Kidney glomerular epithelial cell (primary cell): ENCODE data around the gene SEZ6L2.
"Not testable (repeated sequence)": the region's sequence is repeated elsewhere in the genome, so short reads cannot be mapped to it uniquely, and the experiment has no call there.

ENCODE experiments used
- DNase-seq: peaks from one replicate; lab custom pipeline; 2025; lab: John Stamatoyannopoulos, UW

SEZ6L2 gene

DNA sequence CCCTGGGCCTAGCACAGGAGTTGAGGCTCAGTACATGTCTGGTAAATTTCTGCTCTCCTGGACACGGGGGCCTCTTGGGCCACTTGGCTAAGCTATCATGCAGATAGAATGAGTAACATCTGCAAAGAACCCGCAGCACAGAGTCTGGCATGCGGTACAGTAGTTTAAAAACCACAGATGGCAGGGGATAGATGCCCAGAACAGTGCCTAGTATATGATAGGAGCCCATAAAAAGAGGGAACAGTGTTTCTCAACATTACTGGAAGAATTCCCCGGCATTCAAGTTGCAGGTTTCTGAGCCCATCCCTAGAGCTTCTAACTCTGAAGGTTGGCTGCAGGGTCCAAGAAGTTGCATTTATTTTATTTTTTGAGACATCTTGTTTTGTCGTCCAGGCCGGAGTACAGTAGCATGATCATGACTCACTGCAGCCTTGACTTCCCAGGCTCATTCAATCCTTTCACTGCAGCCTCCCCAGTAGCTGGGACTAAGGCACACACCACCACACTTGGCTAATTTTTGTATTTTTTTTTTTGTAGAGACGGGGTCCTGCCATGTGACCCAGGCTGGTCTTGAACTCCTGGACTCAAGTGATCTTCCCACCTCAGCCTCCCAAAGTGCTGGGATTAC is 42.1 kb downstream of the SEZ6L2 start:
- no peak for DNase-seq

DNA sequence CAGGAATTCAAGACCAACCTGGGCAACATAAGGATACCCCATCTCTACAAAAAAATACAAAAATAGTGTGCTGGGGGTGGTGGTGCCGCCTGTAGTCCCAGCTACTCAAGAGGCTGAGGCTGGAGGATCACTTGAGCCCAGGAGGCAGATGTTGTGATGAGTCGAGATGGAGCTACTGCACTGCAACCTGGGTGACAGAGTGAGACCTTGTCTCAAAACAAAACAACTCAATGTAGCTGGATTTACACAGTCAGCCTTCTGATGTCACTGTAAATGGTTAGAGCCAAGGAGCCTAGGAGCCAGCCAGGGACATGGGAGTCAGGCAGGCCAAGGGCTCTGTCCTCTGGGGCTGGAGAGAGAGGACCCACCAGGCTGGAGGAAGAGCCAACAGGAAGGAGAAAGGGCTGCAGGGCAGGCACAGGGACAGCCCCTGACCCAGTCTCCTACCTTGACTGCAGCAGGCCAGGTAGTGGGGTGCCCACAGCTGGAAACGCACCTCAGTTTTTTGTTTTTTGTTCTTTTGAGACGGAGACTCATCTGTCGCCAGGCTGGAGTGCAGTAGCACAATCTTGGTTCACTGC is 44.7 kb downstream of the SEZ6L2 start:
- DNase-seq: no peak

DNA sequence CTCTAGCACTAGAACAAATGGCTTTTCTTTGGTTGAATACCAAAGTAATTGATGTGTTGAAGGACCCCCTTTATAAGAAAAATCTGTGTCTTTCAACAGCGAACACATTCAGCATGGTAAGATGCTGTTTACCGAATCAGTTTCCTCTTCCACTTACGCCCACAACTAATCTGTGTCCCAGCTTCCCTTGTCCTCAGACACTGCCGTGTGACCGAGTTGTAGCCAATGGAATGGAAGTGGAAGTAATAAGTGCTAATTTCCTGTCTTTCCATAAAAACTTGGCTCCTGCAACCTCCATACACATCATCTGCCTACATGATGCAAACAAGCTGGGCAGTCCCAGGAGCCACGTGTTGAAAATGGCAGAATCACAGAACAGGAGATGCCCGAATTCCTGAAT is 46.7 kb downstream of the SEZ6L2 start:
- no peak for DNase-seq

DNA sequence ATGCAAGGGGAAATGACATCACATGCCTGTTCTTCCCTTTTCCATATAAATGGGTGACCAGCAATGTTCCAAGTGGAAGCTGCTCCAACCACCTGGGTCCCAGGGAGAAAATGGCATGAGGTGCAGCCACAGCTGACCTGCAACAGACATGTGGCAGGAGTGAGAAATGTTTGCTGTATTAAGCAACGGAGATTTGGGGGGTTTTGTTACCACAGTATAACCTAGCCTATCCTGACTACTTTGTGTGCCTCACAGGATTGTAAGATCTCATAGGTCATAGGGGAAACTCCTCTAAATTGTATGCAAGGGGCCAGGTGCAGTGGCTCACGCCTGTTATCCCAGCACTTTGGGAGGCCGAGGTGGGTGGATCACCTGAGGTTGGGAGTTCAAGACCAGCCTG is 48.4 kb downstream of the SEZ6L2 start:
- no peak for DNase-seq

DNA sequence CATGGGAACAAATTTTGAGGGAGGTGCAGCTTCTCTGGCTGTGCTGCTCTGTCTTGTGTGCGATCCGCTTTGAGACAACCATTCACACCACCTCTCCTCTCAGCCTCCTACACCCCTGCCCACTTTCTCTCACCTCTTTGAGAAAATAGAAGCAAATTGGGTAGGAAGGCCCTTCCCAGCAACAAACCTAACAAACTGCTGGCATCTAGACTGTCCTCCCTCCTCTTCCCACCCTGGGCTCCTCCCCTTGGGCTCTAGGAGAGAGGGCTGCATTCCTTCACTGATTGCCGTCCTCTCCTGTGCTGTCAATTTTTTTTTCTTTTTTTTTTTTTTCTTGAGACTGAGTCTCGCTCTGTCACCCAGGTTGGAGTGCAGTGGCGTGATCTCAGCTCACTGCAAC is 49.8 kb downstream of the SEZ6L2 start:
- DNase-seq: no peak

DNA sequence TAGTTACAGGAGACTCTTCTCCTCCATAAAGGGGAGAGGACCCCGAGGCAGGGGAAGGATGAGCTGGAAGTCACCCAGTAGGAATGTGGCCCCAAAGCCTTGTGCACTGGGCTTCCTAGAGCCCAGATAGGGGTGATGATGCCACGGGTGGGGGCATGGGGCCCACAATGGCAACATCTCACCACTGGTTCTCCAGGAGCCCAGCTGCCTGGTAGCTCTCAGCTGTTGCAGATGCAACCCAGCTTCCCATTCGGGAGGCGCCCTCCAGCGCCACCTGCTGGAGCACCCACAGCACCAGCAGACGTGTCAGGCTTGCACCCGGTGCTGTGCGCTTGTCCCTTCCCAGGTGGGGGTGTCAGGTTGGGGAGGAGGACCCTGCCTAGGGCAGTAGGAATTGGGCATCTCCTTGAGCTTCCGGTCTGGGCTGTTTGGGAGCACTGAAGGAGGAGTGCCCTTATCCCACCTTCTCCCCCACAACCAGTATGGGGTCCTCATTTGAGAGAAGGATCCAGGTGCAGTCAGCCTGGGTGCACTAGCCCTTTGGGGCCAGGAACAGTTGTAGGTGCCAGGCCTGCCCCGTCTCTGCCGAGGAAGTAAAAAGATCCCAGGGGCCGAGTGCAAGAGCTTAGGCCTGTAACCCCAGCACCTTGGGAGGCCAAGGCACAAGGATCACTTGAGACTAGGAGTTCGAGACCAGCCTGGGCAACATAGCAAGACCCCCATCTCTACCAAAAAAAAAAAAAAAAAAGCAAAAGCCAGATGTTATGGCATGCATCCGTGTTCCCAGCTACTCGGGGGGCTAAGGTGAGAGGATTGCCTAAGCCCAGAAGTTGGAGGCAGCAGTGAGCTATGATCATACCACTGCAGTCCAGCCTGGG is 50.7 kb downstream of the SEZ6L2 start:
- DNase-seq: peak; percentile 11

DNA sequence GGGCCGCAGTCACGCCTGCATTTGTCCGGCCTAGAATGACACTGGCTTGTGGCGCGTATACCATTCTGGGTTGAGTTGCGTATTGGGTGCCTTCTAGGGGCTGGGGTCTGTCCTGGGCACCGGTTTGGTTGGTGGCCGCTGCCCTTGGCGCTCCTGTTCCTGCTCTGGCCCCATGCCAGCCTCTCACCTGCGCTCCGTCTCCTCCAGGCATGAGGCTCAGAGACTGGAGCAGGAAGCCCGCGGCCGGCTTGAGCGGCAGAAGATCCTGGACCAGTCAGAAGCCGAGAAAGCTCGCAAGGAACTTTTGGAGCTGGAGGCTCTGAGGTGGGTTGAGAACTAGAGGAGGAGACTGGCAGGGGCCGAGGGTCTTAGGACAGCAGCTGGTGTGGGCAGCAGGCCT is 53.7 kb downstream of the SEZ6L2 start:
- no peak for DNase-seq

DNA sequence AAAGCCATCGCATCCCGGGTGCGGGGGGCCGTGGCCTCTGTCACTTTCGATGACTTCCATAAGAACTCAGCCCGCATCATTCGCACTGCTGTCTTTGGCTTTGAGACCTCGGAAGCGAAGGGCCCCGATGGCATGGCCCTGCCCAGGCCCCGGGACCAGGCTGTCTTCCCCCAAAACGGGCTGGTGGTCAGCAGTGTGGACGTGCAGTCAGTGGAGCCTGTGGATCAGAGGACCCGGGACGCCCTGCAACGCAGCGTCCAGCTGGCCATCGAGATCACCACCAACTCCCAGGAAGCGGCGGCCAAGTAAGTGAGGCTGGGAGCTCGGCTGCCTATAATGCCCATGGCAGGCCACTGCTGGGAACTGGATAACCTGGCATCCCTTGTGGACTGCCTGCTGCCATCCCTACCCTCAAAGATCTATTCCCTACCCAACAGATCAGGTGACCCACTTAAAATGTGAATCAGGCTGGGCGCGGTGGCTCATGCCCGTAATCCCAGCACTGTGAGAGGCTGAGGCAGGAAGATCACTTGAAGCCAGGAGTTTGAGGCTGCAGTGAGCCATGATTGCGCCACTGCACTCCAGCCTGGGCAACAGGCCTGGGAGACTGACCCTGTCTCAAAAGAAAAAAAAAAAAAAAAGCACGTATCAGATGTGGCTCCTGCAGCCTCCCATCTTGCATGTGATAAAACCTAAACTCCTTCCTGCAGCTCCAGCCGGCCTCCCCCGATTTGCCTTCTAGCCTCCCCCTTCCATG is 54.6 kb downstream of the SEZ6L2 start:
- no peak for DNase-seq

DNA sequence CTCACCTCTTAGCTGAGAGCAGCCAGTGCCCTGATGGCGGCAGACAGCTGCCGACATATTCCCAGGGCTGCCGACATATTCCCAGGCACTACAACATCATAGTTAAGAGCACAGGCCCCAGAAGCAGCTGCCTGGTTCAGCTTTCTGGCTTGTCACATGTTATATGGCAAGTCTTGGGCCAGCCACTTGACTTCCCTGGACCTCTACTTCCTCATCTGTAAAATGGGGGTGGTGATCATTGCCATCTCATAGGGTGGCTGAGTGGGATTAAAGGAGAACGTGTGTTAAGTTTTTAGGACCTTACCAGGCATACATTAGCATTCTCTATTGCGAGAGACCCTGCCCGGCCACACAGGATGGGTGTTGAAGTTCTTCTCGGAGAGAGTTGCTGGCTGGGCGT is 55.4 kb downstream of the SEZ6L2 start:
- DNase-seq: no peak

DNA sequence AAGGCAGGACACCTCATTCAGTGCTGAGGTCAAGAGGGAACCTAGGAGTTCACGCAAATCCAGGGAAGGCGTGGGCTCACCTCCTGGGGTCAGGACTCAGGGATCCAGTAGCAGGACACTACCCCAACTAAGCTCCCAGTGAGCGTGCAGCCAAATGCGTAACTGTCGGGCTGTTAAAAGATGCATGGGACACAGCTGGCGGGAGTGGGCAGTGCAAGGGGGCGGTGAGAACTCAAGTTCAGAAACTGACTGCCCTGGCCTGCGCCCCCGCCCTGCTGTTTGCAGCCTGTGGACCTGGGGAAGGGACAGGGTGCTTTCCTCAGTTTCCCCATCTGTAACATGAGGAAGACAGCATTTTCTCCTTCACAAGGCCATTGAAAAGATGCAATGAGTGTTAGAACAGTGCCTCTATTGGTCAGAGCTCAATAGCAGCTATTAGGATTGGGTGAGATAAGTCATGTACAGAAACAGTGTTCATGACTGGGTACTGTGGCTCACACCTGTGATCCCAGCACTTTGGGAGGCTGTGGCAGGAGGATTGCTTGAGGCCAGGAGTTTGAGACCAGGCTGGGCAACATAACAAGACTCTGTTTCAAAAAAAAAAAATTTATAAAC is 56.5 kb downstream of the SEZ6L2 start:
- no peak for DNase-seq

DNA sequence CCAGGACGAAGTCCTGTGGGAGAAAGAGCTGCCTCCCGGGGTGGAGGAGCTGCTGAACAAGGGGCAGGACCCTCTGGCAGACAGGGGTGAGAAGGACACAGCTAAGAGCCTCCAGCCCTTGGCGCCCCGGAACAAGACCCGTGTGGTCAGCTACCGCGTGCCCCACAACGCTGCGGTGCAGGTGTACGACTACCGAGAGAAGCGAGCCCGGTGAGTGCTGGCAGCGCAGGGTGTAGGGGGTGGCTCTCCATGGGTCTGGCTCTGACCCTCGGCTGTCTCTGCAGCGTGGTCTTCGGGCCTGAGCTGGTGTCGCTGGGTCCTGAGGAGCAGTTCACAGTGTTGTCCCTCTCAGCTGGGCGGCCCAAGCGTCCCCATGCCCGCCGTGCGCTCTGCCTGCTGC is 57.7 kb downstream of the SEZ6L2 start:
- DNase-seq: no peak

DNA sequence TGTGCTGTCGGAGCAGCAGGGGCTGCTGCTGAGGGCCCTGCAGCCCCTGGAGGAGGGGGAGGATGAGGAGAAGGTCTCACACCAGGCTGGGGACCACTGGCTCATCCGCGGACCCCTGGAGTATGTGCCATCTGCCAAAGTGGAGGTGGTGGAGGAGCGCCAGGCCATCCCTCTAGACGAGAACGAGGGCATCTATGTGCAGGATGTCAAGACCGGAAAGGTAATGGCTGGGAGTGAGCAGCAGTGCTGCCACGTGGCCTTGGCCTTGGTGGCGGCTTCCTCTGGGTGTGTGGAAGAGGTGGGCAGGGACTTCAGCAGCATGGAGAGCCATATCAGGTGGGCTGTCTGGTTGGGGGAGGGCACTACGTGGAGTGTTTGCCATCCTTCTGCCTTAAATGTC is 59.1 kb downstream of the SEZ6L2 start:
- DNase-seq: no peak

DNA sequence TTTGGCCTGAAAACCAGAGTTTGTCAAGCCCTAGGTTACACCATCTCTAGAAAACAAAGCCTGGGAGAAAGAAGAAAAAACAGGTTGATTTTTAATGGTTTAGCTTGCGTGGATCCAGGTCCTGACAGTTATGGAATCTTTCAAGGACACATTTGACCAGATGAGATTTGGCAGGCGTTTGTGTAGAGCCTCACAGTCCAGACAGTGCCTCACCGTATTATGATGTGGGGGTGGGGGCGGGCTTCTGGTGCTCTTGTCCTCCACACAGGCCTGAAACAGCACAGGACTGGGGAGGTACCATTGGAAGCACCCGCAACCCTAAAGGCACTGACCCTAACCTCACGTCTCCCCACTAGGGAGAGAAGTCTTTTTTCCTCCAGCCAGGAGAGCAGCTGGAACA is 59.5 kb downstream of the SEZ6L2 start:
- DNase-seq: no peak

DNA sequence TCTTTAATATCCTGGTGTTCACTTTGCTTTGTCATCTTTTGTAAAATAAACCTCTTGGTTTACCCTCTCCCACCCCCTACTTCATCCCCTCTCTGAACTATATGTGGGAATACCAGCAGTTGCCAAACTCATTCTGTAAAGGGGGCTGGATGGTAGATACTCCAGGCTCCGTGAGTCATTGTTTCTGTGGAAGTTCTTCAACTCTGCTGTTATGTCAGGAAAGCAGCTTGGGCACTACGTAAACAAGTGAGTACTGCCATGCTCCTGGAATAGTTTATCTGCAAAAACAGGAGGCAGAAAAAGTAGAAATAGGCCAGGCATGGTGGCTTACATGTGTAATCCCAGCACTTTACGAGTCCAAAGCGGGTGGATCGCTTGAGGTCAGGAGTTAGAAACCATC is 61.5 kb downstream of the SEZ6L2 start:
- no peak for DNase-seq

DNA sequence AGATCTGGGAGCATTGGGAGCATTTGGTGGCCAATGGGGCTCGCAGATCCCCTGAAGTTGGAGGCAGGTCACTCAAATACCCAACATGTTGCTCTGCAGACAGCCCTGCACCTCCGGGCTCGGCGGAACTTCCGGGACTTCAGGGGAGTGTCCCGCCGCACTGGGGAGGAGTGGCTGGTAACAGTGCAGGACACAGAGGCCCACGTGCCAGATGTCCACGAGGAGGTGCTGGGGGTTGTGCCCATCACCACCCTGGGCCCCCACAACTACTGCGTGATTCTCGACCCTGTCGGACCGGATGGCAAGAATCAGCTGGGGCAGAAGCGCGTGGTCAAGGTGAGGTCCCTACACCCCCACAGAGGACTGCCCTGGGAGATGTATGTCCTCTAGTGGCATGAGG is 62.7 kb downstream of the SEZ6L2 start:
- DNase-seq: no peak

DNA sequence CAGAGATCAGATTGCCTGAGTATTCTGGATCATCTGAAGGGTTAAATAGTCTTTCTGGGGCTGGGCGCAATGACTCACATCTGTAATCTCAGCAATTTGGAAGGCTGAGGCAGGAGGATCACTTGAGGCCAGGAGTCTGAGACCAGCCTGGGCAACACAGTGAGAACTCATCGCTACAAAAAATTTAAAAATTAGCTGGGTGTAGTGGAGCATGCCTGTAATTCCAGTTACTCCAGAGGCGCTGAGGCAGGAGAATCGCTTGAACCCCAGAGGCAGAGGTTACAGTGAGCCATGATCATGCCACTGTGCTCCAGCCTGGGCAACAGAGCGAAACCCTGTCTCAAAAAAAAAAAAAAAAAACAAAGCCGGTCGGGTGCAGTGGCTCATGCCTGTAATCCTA is 63.4 kb downstream of the SEZ6L2 start:
- no peak for DNase-seq

DNA sequence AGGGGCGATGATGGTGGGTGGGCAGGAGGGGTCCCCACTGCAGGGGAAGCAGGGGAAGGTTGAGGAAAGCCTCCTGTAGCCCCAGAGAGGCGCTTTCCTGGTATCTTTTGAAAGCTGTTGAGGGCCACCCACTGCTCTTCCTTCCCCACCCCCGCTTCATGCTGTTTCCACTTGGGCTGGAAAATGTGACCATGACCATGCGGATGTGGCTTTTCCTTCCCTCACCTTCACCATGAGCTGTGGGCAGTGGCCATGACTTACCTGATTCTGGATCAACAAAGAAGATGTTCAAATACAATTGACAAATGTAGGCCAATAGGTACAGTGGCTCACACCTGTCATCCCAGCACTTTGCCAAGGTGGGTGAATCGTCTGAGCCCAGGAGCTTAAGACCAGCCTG is 65.3 kb downstream of the SEZ6L2 start:
- DNase-seq: no peak

DNA sequence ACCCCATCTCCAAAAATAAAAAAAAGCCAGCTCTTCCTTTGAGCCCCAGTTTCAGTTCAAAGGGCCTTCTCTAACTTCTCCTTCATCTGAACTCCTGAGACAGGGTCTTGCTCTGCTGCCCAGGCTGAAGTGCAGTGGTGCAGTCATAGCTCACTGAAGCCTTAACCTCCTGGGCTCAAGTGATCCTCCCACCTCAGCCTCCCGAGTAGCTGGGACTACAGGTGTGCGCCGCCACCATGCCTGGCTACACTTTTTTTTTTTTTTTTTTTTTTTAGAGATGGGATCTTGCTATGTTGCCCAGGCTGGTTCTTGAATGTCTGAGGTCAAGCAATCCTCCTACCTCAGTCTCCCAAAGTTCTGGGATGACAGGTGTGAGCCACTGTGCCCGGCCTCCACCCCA is 66.1 kb downstream of the SEZ6L2 start:
- DNase-seq: not testable (repeated sequence)

DNA sequence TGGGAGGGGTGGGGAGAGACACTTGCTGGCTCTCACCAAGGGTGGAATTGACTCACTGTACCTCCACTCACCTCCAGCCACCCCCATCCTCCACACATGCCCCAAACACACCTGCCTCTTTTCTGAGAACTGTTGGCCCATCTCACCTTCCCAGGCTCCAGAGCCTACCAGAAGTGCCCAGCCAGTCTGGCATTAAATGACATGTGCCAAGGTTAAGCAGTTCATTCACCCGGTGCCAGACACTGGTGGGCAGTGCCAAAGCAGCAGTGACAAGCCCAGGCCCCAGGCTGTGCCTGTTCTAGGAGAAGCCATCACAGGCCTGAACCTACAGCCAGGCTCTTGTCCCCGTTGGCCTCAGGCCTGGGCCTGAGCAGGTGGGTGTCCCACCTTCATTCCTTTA is 67.9 kb downstream of the SEZ6L2 start:
- no peak for DNase-seq

DNA sequence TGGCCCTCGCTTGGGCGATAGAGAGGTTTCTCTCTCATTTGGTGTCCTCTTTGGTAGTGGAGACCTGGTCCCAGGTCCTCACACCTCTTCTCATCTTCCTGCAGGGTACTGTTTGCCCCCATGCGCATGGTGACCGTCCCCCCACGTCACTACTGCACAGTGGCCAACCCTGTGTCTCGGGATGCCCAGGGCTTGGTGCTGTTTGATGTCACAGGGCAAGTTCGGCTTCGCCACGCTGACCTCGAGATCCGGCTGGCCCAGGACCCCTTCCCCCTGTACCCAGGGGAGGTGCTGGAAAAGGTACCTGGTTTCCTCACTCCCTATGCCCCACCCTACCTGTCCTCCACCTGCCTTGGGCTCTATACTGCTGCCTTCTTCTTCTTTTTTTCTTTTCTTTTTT is 68.6 kb downstream of the SEZ6L2 start:
- DNase-seq: no peak

DNA sequence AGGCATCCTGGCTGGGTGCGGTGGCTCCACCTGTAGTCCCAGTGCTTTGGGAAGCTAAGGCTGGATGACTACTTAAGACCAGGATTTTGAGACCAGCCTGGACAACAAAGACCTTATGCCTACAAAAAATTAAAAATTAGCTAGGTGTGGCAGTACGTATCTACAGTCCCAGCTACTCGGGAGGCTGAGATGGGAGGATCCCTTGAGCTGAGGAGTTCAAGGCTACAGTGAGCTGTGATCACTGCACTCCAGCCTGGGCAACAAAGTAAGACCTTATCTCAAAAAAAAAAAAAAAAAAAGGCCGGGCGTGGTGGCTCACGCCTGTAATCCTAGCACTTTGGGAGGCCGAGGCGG is 73.0 kb downstream of the SEZ6L2 start:
- no peak for DNase-seq
